Measurements from ENCODE around the gene ADGRL2. TPM values are rescaled to one million over a fixed set of nuclear protein-coding genes. Genes with fewer than 3 reads are reported as not detected.
A peak's percentile ranks its signal among the peaks of the same experiment; 100 is the strongest.

The ADGRL2 gene
- total and polyA plus RNA-seq, 11 donors = 16.9 to 82.8 (median 54.3) TPM

- H3K27ac ChIP-seq = no peak overlapping the region
- H3K4me3 ChIP-seq = no peak overlapping the region
- DNase-seq = no peak
- TF ChIP-seq POLR2A (IDR thresholded peaks at IDR 0.05) = no peak
- TF ChIP-seq CTCF (IDR thresholded peaks at IDR 0.05) = no peak
- no peaks in the 10 kb centered on the region for H3K9me3 ChIP-seq
- intact Hi-C loops (cut with DNase I) = loop anchor here in 1 of 10 donors (10.0 kb wide), 1 partner anchor 117 kb away; the partner anchor contains the start of gene ADGRL2
- no peaks in the 10 kb centered on the region for H3K27me3 ChIP-seq
- H3K36me3 ChIP-seq = no peaks in the 10 kb centered on the region
- WGBS, 4 donors = 45 to 56% (median 52%) methylated on average over 5 of the region's 5 CpGs
- peaks cover 0 to 50% (median 28%) of the 10 kb centered on the region in 12 donors for H3K4me1 ChIP-seq
- ATAC-seq = peak in 1 of 4 donors; percentile 27
These were observed 121.2 kb downstream of the ADGRL2 start for GRCh38 chr1:81921851-81922462.

GRCh38 chr1:81922955-81923354 is 122.2 kb downstream of the ADGRL2 start:
- Histone ChIP-seq H3K36me3 (no peaks in the 10 kb centered on the region), H3K4me1 (peaks cover 0 to 50% (median 29%) of the 10 kb centered on the region in 12 donors), H3K4me3 (no peak overlapping the region), H3K27ac (no peak overlapping the region), H3K27me3 (no peaks in the 10 kb centered on the region), H3K9me3 (no peaks in the 10 kb centered on the region)
- TF ChIP-seq CTCF (IDR thresholded peaks at IDR 0.05) (no peak), POLR2A (IDR thresholded peaks at IDR 0.05) (no peak)
- no peak for DNase-seq
- ATAC-seq = no peak
- WGBS, 4 donors = 40 to 60% (median 48%) methylated on average over 2 of the region's 2 CpGs
- intact Hi-C loops (cut with DNase I) = loop anchor here in 1 of 10 donors (10.0 kb wide), 1 partner anchor 118 kb away; the partner anchor contains the start of gene ADGRL2

- H3K27ac ChIP-seq = no peak overlapping the region
- no peak for TF ChIP-seq CTCF (IDR thresholded peaks at IDR 0.05)
- 95 to 98% (median 97%) methylated on average over 4 of the region's 4 CpGs for WGBS, 4 donors
- no peaks in the 10 kb centered on the region for H3K9me3 ChIP-seq
- intact Hi-C loops (cut with DNase I) = loop anchor here in 1 of 10 donors (10.0 kb wide), 1 partner anchor 124 kb away; the partner anchor contains the start of gene ADGRL2
- DNase-seq (no peak), ATAC-seq (no peak)
- no peak overlapping the region for H3K4me3 ChIP-seq
- peaks cover 0 to 13% (median 2%) of the 10 kb centered on the region in 12 donors for H3K4me1 ChIP-seq
- H3K36me3 ChIP-seq = peaks cover 0 to 2% (median 0%) of the 10 kb centered on the region in 9 donors
- H3K27me3 ChIP-seq = no peaks in the 10 kb centered on the region
These were observed 128.4 kb downstream of the ADGRL2 start for GRCh38 chr1:81929106-81929505.

GRCh38 chr1:81936853-81937252 is 136.1 kb downstream of the ADGRL2 start:
- no peak overlapping the region for H3K27ac ChIP-seq
- H3K4me3 ChIP-seq = no peak overlapping the region
- H3K9me3 ChIP-seq = no peaks in the 10 kb centered on the region
- H3K4me1 ChIP-seq = peaks cover 4 to 31% (median 17%) of the 10 kb centered on the region in 12 donors
- no peaks in the 10 kb centered on the region for H3K36me3 ChIP-seq
- 57 to 63% (median 60%) methylated on average over 2 of the region's 2 CpGs for WGBS, 4 donors
- intact Hi-C loops (cut with DNase I) = no loop called here
- no peaks in the 10 kb centered on the region for H3K27me3 ChIP-seq
- TF ChIP-seq CTCF (IDR thresholded peaks at IDR 0.05) = no peak
- no peak for TF ChIP-seq POLR2A (IDR thresholded peaks at IDR 0.05)
- ATAC-seq = no peak
- no peak for DNase-seq
